HepG2 (cell line): ENCODE measurements around the gene FAM120C. TPM values are rescaled to one million over a fixed set of nuclear protein-coding genes. Genes with fewer than 3 reads are reported as not detected.

ENCODE experiments used
- ARNT ChIP-seq: fragments of 450-650 bp; IDR thresholded peaks from 2 replicates; pipeline ENCODE4 v1.6.1; 2017
- ATF3 ChIP-seq: sonication (generic); formaldehyde crosslinking; IDR thresholded peaks from 2 replicates; pipeline ENCODE4 v1.4.0; 2020; ENCODE audit warnings: missing genetic modification reagents
- DNMT1 ChIP-seq: sonication (generic); formaldehyde crosslinking; IDR thresholded peaks from 2 replicates; pipeline ENCODE4 v1.5.1; 2020; ENCODE audit warnings: mild to moderate bottlenecking, missing genetic modification reagents
- HDAC1 ChIP-seq: sonication (generic); formaldehyde crosslinking; IDR thresholded peaks from 2 replicates; pipeline ENCODE4 v1.5.1; 2020; ENCODE audit warnings: mild to moderate bottlenecking, missing genetic modification reagents
- HNRNPL ChIP-seq: fragments of 200-400 bp; formaldehyde crosslinking; IDR thresholded peaks from 2 replicates; pipeline ENCODE4 v1.6.1; 2017; ENCODE audit warnings: mild to moderate bottlenecking, low read depth, low read length
- HNRNPLL ChIP-seq: fragments of 200-400 bp; formaldehyde crosslinking; IDR thresholded peaks from 2 replicates; pipeline ENCODE4 v1.6.1; 2017; ENCODE audit warnings: mild to moderate bottlenecking, low read depth, low read length; ENCODE audit not compliant: poor library complexity, severe bottlenecking
- ISX ChIP-seq: sonication (generic); formaldehyde crosslinking; conservative IDR thresholded peaks from 2 replicates; pipeline ENCODE4 v1.5.0; 2020; ENCODE audit warnings: missing genetic modification reagents
- KIAA2018 ChIP-seq: sonication (generic); formaldehyde crosslinking; IDR thresholded peaks from 2 replicates; pipeline ENCODE4 v1.5.0; 2020; ENCODE audit warnings: mild to moderate bottlenecking, missing genetic modification reagents, borderline replicate concordance
- MIXL1 ChIP-seq: IDR thresholded peaks from 2 replicates; pipeline ENCODE4 v1.6.1; 2016
- TFDP2 ChIP-seq: sonication (generic); formaldehyde crosslinking; IDR thresholded peaks from 2 replicates; pipeline ENCODE4 v1.4.0; 2020; ENCODE audit warnings: missing genetic modification reagents
- ZNF687 ChIP-seq: sonication (generic); formaldehyde crosslinking; IDR thresholded peaks from 2 replicates; pipeline ENCODE4 v1.5.1; 2020; ENCODE audit warnings: mild to moderate bottlenecking, missing genetic modification reagents, moderate library complexity
- ZNF761 ChIP-seq: sonication (generic); formaldehyde crosslinking; conservative IDR thresholded peaks from 2 replicates; pipeline ENCODE4 v1.4.0; 2020; ENCODE audit warnings: mild to moderate bottlenecking, missing genetic modification reagents
- polyA plus RNA-seq, 8 experiments: library from polyadenylated mRNA; depleted of rRNA in 3 of 8; stranded (reverse) in 7 of 8; unstranded in 1 of 8; fragments of >200 nt; fragmentation: Illumina TruSeq in 4 of 8; extraction: Trizol in 4 of 8; gene quantifications; 2 replicates each; pipeline versions ENCODE4 v1.2.1 to v1.2.3, GENCODE V29; 2011 to 2016; ENCODE audit warnings: low read depth in 4 of 8, missing spikeins in 1 of 8, mixed read lengths in 1 of 8; ENCODE audit not compliant: insufficient read depth in 1 of 8
- total RNA-seq, 5 experiments: library from RNA; depleted of rRNA; stranded (reverse); fragments of >200 nt; fragmentation: Illumina TruSeq; extraction: Trizol; gene quantifications; 2 replicates each; pipeline ENCODE4 v1.2.3, GENCODE V29; 2016; ENCODE audit warnings: low read depth in 1 of 5
- TF ChIP-seq, protein P1 (sequence below): IDR thresholded peaks from 2 replicates; pipeline ENCODE4 v1.6.1; 2016; ENCODE audit warnings: missing compliant biosample characterization, missing genetic modification reagents, borderline replicate concordance

The FAM120C gene
- total and polyA plus RNA-seq, 2 of the 13 experiments (the other 11 are each of a cell fraction or from before 2014, with no cell fraction given): 4.6 to 7.4 TPM

DNA sequence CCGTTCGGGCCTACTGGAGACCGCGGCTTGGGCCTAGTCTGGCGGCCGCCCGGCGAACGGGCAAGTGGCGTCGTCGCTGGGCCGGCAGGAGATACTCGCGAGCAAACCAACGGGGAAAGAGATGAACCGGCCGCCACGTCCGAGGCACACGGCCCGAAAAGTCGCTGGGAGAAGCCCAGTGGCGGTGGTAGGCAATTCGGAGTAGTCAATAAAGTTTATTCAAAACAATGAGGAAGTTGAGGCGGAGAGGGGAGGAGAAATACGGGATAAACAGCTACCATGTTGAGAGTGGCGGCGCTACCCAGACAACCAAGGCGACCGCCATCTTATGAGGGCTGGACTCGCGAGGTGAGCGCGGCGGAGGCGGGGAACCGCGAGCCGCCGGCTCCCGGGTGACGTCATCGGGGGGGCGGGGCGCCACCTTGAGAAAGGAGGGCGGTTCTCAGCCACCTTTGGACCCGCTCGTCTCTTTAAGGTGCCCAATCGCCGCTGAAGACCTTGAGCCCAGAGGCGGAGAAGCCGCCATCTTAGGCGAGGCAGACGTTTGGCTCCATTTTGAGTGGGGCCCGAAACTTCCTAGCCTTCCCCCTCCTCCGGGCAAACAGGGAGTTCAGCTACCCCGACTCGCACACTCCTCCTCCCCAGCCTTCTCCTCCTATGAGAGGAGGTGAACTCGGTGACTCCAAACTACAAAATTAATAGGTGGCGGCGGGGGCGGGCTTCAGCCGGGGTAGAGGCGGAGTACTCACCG is 138.8 kb downstream of the FAM120C start, which contains the start of gene PHF8 (continued):
- TF ChIP-seq KIAA2018 (CRISPR knock-in tag): no peak
- no peak for TF ChIP-seq DNMT1 (CRISPR knock-in tag)
- TF ChIP-seq ISX (CRISPR knock-in tag): no peak
- TF ChIP-seq ATF3 (CRISPR knock-in tag): peak; percentile 8; the same call in 1 of the 2 replicates
- TF ChIP-seq HNRNPLL: peak; percentile 50
- TF ChIP-seq ZNF687: peak; percentile 86
- no peak for TF ChIP-seq HNRNPL
- TF ChIP-seq ARNT: no peak
- no peak for TF ChIP-seq TFDP2
- TF ChIP-seq MIXL1 (CRISPR knock-in tag): no peak
- peak; percentile 27; the same call in 1 of the 2 replicates for TF ChIP-seq HDAC1 (CRISPR knock-in tag)
- TF ChIP-seq, protein P1, sequence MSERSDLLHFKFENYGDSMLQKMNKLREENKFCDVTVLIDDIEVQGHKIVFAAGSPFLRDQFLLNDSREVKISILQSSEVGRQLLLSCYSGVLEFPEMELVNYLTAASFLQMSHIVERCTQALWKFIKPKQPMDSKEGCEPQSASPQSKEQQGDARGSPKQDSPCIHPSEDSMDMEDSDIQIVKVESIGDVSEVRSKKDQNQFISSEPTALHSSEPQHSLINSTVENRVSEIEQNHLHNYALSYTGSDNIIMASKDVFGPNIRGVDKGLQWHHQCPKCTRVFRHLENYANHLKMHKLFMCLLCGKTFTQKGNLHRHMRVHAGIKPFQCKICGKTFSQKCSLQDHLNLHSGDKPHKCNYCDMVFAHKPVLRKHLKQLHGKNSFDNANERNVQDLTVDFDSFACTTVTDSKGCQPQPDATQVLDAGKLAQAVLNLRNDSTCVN (CRISPR knock-in tag): no peak
- no peak for TF ChIP-seq ZNF761 (CRISPR knock-in tag)
